GM12864 (cell line): ENCODE results near the gene COL8A2.

Source experiments
- DNase-seq: peaks from one replicate; pipeline ENCODE4 v3.0.0-alpha.2; 2011; ENCODE audit warnings: low read depth
- H3K4me3 ChIP-seq: 2 replicates; pipeline ENCODE4 v1.5.1; 2011; ENCODE audit warnings: mild to moderate bottlenecking, low read depth, low read length, control low read depth
- TF ChIP-seq, protein P1 (sequence below): IDR thresholded peaks from 2 replicates; pipeline ENCODE4 v1.5.1; 2011; ENCODE audit warnings: low read depth, mild to moderate bottlenecking, moderate library complexity, low read length, control low read depth, inconsistent platforms; ENCODE audit errors: missing control alignments

Gene COL8A2

DNA sequence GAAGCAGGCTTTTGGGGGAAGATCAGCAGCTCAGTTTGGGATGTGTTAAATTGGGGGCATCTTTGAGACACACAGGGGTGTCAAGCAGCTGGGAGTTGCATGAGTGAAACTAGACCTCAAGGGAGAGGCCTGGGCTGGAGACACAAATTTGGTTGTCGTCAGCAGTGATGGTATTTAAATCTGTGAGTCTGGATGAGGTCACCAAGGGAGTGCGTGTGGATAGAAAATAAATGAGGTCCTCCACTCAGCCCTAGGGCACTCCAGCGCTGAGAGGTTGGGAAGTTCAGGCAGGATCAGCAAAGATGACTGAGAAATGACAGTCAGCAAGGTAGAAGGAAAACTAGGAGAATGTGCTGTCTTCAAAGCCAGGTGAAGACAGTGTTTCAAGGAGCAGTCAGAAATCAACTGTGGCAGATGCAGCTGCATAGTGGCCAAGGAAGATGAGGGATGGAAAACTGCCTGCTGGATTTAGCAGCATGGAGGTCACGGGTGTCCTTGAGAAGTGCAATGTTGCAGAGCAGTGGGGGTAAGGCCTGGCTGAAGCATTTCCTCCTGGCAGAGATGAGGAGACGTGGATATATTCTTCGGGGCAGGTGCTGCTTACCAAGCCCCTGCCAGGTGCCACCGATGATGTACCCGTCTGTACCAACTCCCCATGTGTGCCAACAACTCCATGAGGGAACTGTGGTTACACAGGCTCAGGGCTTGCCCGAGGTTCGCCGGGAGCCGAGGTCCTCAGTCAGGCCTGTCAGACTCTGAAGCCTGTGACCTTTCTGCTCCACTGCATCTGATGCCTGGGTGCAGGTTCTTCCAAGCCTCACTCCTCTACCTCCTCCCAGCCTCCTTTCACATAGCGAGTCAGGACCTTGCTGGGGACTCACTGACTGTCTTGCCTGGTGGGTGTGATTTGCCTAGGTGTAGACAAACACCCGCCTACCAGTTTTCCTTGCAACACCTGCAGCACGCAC, 42.2 kb upstream of the COL8A2 start:
- DNase-seq: no peak
- TF ChIP-seq, protein P1, sequence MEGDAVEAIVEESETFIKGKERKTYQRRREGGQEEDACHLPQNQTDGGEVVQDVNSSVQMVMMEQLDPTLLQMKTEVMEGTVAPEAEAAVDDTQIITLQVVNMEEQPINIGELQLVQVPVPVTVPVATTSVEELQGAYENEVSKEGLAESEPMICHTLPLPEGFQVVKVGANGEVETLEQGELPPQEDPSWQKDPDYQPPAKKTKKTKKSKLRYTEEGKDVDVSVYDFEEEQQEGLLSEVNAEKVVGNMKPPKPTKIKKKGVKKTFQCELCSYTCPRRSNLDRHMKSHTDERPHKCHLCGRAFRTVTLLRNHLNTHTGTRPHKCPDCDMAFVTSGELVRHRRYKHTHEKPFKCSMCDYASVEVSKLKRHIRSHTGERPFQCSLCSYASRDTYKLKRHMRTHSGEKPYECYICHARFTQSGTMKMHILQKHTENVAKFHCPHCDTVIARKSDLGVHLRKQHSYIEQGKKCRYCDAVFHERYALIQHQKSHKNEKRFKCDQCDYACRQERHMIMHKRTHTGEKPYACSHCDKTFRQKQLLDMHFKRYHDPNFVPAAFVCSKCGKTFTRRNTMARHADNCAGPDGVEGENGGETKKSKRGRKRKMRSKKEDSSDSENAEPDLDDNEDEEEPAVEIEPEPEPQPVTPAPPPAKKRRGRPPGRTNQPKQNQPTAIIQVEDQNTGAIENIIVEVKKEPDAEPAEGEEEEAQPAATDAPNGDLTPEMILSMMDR: no peak
- H3K4me3 ChIP-seq: no peak overlapping the region

DNA sequence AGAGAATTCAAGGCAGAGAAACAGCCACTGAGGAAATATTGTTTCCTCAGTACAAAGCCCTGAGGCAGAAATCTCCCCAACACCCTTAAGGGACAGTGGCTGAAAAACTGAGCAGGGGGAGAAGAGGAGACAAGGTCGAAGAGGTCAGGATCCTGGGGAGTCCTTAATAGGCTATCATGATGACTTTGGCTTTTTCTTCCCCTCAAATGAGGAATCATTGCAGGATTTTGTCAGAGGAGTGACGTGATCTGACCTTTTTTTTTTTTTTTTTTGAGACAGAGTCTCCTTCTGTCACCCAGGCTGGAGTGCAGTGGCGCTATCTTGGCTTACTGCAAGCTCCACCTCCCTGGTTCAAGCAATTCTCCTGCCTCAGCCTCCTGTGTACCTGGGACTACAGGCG, 41.1 kb upstream of the COL8A2 start:
- no peak for DNase-seq
- no peak overlapping the region for H3K4me3 ChIP-seq
- TF ChIP-seq, protein P1: no peak

DNA sequence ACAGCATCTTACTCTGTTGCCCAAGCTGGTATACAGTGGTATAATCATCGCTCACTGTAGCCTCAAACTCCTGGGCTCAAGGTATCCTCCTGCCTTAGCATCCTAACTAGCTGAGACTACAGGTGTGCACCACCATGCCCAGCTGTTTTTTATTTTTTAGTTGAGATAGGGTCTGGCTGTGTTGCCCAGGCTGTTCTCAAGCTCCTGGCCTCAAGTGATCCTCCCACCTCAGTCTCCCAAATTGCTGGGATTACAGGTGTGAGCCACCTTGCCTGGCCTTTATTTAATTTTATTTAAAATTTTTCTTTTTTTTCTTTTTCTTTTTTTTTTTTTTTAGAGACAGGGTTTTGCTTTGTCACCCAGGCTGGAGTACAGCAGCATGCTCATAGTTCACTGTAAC, 40.1 kb upstream of the COL8A2 start:
- TF ChIP-seq, protein P1: no peak
- no peak overlapping the region for H3K4me3 ChIP-seq
- no peak for DNase-seq

DNA sequence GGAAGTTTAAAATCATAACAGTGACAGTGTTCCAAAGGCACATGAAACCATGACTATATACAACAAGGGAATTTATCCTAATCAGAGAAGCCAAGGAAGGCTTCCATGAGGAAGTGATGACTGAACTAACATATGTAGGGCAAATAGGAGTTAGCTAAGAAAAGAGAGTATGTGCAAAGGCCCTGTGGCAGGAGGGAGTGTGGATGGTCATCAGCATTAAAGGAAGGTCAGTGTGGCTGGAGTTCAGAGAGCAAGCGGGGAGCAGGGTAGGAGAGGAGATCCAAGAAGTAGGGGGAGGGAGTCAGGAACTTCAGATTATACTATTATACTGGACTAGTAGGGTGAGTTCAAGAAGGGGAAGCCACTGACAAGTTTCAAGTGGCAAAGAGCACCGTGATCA, 39.3 kb upstream of the COL8A2 start:
- no peak overlapping the region for H3K4me3 ChIP-seq
- TF ChIP-seq, protein P1: no peak
- no peak for DNase-seq

- DNase-seq: no peak
- no peak overlapping the region for H3K4me3 ChIP-seq
- TF ChIP-seq, protein P1: no peak
Measured at GRCh38 chr1:36163426-36163825, 38.4 kb upstream of the COL8A2 start.

DNA sequence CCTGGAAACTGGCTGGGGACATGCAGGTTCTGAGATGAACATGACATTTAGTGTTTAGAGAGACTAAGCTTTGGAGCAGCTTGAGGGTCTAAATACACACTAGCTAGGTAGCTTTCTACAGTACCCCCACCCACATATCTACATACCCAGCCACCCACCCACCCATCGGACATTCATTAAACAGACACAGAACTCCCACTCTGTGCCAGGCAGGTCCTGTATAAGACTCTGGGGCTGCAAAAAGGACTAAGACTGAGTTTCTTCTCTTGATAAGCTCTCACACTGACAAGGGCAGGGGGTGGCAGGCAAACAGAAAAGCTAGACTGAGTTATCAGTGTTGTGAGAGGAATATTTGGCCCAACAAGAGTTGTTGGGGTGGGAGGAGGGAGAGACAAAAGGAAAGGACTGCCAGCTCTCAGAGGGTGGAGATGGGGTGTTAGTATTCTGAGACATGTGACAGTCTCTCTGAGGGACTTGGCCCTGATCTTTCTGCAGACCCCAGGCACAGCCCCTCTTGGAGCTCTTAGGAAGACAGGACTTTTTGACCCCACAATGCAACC, 37.7 kb upstream of the COL8A2 start:
- TF ChIP-seq, protein P1: no peak
- H3K4me3 ChIP-seq: no peak overlapping the region

More for the DNA sequence above, 37.7 kb upstream of the COL8A2 start:
- no peak for DNase-seq
